GM13977 (cell line): ENCODE measurements around the gene GNAQ.
"Not testable (repeated sequence)": the region's sequence is repeated elsewhere in the genome, so short reads cannot be mapped to it uniquely, and the experiment has no call there.

Source experiments
- DNase-seq: peaks from one replicate; pipeline ENCODE4 v3.0.0; 2012; ENCODE audit warnings: low spot score
- CTCF ChIP-seq: IDR thresholded peaks from 2 replicates; pipeline ENCODE4 v1.5.1; 2012; ENCODE audit warnings: mild to moderate bottlenecking, control low read depth; ENCODE audit not compliant: insufficient read depth; ENCODE audit errors: extremely low read depth, missing control alignments
- in situ Hi-C: fragments of 300-500 bp; cut with MboI; formaldehyde crosslinking; loops from one replicate; pipeline ENCODE4 v1.12.0; 2022; ENCODE audit warnings: low sequenced_read_pairs, low pct_unique_long_range_greater_than_20kb, mixed read lengths, inconsistent platforms; ENCODE audit not compliant: unreplicated experiment

GNAQ gene

DNA sequence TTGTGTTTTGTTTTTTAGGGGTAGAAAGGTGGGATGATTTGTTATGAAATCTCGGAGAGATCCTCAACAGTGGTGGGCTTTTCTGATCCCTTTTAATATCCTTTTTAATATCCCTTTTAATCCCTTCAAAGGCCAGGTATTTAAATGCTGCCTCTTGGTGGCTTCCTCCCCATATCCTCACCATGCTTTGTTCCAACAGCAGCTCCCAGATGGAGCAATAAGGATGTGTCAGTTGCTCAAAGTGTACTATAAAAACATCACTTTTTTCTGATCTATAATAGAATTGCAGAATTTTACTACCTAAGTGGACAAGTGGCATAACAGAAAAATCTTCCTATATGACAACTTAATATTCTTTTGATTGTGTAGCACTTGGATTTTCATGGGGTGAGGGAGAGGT is 160.1 kb downstream of the GNAQ start:
- TF ChIP-seq CTCF = no peak
- in situ Hi-C loops = no loop called here
- DNase-seq = no peak

GRCh38 chr9:77866878-77867277 is 164.7 kb downstream of the GNAQ start:
- no peak for TF ChIP-seq CTCF
- no peak for DNase-seq
- in situ Hi-C loops = no loop called here

DNA sequence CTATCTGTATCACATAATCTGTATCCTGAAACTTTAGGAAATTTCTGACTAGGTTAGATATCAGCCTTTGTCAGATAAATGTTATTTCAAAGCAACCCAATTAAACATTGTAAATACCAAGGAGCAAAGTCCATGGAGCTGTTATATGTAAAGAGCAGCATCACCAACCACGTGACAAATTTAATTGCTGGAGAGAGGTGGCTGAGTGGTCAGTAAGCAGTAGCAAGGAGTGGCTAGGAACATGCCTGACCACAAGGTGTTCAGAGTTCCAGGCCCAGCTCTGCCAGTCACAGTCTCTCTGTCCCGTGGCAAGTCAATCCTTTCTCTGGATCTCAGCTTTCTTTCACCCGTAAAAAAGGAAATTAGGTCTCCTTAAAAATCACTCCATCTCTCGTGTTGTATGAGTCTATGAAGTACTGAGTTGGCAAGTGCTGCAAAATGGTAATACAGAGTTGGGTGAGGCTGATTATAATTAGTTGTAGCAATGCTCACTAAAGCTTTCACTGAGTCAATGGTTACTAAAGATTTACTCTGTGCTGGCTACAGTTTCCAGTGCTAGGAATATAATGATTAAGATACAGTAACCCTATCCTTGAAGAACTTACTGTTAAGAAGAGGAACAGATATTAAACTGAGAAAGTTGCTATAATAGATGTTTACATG is 166.1 kb downstream of the GNAQ start:
- no peak for TF ChIP-seq CTCF
- in situ Hi-C loops = no loop called here
- no peak for DNase-seq

DNA sequence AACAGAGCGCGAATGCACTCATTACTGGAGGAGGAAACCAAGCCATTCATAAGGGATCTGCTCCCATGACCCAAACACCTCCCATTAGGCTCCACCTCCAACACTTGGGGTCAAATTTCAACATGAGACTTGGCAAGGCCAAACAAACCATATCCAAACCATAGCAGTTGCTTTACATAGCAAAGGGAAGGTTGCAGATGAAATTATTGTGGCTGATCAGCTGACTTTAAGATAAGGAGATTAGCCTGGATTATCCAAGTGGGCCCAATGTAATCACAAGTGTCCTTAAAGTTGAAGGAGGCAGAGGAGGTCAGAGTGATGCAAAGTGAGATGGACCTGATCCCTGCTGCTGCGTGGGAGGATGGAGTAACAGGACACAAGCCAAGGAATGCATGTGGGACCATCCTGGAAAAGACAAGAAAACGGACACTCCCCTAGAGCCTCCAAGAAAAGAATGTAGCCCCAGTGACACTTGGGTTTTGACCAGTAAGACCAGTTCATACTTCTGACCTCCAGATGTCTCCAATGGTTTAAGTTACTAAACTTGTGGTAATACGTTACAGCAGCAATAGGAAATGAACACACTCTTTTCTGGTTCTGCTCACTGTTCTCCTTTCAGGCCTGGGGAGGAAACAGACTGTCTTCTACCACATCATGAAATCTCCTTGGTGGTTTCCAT is 167.3 kb downstream of the GNAQ start:
- no peak for TF ChIP-seq CTCF
- peak; percentile 31 for DNase-seq
- in situ Hi-C loops = no loop called here

GRCh38 chr9:77863638-77864037 is 168.0 kb downstream of the GNAQ start:
- in situ Hi-C loops, DNase-seq: not testable (repeated sequence)

DNA sequence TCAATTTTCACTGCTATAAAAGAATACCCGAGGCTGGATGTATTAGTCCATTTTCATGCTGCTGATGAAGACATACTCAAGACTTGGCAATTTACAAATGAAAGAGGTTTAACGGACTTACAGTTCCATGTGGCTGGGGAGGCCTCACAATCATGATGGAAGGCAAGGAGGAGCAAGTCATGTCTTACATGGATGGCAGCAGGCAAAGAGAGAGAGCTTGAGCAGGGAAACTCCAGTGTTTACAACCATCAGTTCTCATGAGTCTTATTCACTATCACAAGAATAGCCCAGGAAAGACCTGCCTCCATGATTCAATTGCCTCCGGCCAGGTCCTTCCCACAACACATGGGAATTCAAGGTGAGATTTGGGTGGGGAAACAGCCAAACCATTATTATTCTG is 170.7 kb downstream of the GNAQ start:
- DNase-seq, in situ Hi-C loops: not testable (repeated sequence)

DNA sequence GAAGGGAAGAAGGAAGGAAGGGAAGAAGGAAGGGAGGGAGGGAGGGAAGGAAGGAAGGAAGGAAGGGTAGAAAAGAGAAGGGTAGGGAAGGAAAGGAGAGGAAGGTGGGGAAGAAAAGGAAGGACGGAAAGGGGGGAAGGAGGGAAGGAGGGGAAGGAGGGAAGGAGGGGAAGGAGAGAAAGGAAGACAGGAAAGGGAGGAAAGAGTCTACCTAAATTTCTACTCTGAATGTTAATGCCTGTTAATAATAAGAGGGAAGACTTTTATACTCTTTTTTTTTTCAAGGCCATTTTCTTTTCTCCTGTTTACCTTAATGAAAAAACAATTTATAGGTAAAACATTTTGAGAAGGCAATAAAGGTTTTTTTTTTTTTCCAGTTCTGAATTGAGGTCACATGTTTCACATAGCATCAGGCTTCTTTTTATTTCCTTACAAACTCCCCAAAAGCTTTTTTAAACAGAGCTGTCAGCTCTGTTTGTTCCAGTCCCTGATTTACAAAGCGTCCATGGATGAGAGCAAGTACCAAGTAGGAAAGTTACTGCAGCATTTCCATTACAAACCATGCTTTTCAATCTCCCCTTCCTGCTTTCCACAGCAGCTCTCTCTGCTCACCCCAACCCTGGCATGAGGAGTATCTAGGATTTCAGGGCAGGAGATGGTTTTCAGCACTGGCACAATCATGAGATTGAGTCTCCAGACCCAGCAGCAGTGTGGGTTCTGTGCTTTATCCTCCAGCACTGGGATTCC is 173.9 kb downstream of the GNAQ start:
- in situ Hi-C loops = no loop called here
- no peak for TF ChIP-seq CTCF
- no peak for DNase-seq
